ENCODE measurements around the gene MYF6.

MYF6 gene

GRCh38 chr12:80708259-80708974 lies 983 bp downstream of the MYF6 start:
- peak; percentile 5 for DNase-seq

DNA sequence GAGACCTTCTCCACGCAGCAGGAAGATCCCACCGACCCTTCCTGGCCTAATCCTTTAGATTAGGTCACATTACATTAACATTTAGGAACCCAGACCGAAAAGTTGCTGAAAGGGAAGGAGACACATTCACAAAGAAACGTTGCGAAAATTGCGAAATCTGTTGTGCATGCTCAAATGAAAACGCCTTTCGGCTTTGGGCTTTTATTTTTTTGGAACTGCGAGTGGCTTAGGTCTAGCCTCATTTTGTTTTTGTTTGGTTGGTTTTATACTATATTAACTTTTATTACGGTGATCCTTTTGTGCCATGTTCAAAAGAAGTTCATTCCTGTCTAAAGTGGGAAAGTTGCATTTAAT lies 1.5 kb downstream of the MYF6 start:
- peak; percentile 5 for DNase-seq

- DNase-seq: no peak
Observed at GRCh38 chr12:80709811-80710726, 2.6 kb downstream of the MYF6 start.

DNA sequence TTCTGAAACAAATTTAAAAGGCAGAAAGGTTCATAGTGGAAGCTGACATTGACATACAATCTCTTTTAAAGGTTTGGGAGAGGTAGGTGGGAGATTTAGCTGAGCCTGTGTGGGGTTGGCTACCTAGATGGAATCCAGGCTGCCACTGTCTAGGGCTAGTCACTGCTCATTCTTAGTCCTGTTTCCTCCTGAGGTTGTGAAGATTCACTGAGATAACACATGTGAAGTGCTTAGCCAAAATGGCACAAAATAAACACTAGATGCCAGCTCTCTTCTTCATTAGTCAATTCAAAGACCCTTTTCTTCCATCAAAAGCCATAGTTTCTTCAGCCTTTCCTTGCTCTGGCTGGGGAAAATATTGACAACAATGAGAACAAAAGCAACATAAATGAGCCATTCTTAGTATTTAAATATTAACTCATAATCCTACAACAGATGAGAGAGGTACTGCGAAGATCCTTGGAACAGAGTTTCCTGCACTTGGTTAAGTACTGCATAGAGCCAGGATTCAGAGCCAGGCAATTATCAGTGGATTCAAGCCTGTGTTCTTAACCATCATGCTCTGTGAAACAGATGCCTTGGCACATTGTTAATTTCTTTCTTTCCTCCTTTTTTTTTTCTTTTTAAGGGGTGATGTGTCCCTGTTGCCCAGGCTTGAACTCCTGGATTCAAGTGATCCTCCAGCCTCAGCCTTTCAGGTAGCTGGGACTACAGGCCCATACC lies 3.5 kb downstream of the MYF6 start:
- no peak for DNase-seq

GRCh38 chr12:80711866-80712265 lies 4.4 kb downstream of the MYF6 start:
- no peak for DNase-seq

DNA sequence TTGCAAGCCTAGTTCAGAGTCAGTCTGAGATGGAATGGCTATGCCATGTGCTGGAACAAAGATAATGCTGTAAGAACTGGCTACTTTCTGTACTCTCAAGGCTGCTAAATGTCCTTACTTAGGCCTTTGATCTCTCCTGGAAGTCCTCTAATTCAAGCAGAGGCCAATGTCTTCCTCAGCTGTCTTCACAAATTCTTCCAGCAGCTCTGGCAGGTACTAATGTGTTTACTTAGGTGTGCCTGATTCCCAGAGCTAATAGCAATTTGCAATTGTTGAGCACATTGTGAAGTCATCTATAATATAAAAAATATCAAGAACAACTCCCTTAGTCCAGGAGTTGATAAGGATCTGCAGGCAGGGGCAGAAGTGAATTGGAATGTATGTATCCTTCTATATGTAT lies 5.4 kb downstream of the MYF6 start:
- DNase-seq: no peak

DNA sequence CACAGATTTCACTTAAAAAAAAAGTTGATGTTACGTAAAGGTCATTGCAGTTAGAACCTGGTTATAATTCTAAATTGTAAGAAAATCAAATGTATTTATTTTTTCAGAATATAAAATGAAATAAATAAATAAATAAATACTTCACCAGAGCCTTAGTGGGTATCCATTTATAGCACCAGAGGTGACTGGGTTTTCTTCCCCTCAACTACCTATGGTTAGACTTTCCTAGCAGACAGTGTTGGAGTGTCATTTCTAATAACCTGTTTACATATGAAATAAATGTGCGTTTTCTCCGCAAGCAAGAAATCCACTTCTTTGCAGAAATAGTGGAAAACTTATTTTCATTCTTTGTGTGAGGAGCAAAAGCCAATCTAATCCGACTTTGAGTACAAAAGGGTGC lies 6.0 kb downstream of the MYF6 start:
- DNase-seq: no peak

- DNase-seq: no peak
Observed at GRCh38 chr12:80714055-80714454, 6.6 kb downstream of the MYF6 start.

DNA sequence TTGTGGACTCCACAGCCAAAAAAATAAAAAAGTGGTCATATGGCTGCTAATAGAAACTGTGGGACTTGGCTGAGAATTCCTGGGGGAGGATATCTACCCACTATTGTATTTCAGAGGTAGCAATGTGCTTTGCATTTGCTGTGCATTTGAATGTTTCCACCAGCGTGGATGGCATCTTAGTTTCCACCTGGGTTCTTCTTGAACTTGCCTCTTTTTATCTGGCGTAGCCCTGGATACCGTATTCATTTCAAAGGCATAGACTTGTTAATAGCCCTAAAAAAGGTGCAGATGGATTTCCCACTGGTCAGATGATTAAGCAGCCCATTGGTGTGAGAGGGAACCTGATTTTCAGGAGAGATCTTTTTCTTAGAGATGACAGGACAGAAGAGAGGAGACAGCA lies 7.4 kb downstream of the MYF6 start:
- no peak for DNase-seq

DNA sequence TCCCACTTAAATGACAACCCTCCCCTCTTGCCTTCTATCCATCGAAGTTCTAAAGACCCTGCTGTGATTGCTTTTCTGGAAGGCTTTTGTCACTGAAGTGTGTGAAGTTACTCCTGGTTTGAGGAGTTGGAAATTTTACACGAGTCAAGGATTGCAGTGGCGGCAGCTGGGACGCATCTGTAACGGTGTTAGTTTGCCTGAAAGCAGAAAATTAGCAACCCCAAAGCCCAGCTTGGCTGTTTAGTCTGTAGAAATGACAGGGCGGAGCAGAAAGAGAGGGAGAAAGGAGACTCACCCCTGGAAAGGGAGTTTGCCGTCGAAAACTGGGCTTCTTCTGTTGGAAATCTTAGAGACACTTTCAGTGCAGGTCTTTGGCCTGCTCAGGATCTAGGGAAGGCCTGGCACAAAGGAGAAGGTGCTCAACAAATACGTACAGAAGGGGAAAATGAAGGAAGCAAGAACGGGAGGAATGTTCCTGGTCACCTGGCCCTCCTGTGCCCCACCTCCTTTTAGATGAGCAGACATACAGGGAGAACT lies 8.3 kb downstream of the MYF6 start:
- DNase-seq: no peak

DNA sequence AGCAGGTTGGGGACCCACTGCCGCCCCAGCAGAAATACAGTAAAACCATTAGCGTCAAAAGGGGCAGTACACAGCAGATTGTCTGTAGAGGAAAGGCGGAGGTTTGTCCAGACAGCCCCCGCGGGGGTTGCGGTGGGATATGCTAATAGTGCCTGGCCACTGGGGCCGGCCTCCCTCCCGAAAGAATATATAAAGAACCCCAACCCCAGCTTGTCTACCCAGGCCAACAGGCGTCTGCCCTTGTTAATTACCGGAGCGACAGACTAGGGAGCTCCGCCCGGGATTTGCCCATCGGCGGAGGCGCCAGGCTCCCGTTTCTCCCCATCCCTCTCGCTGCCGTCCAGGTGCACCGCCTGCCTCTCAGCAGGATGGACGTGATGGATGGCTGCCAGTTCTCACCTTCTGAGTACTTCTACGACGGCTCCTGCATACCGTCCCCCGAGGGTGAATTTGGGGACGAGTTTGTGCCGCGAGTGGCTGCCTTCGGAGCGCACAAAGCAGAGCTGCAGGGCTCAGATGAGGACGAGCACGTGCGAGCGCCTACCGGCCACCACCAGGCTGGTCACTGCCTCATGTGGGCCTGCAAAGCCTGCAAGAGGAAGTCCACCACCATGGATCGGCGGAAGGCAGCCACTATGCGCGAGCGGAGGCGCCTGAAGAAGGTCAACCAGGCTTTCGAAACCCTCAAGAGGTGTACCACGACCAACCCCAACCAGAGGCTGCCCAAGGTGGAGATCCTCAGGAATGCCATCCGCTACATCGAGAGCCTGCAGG lies 9.4 kb downstream of the MYF6 start, which contains the start of gene MYF5:
MYF5 (plus strand) TSS at position 217 of the 774 bp plus-strand sequence; CDS start at position 369, 152 bp downstream.
- no peak for DNase-seq

DNA sequence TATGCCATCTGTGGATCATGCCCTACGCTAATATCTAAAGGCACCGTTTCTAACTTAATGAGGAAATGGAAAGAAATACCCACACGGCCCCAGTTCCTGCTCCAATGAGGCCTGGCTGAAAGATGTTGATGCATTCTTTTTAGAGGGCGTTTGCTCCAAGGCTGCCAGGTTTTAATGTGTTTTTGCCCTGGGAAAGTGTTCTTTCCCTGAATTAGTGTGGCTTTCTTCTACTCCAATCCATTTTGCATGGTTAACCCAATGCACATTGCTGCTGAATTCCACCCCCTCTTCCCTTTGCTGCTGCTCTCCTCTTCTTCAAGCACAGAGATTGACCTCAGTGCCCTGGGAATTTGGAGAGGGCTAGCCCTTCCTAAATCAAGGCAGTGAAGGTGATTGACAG lies 10.4 kb downstream of the MYF6 start:
- DNase-seq: no peak

- DNase-seq: no peak
Observed at GRCh38 chr12:80720516-80720915, 13.1 kb downstream of the MYF6 start.

DNA sequence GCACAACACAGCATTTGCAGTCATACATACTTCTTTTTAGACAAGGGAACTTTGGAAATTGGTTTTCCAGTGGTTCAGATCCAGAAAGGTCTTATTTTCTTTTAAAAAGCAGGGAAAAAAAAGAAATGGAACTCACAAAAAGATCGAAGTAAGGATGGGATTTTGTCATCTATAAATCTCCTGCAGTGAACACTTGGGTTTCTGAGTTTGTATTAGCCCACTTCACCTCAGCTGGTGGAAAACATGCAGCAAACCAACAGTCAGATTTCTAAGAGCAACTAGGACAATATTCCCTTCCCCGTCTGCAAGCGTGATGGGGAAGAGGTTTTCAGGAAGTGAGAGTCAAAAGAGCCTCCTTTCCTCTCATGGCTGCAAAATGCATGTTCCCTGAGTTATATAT lies 13.9 kb downstream of the MYF6 start:
- peak; percentile 38 for DNase-seq

DNA sequence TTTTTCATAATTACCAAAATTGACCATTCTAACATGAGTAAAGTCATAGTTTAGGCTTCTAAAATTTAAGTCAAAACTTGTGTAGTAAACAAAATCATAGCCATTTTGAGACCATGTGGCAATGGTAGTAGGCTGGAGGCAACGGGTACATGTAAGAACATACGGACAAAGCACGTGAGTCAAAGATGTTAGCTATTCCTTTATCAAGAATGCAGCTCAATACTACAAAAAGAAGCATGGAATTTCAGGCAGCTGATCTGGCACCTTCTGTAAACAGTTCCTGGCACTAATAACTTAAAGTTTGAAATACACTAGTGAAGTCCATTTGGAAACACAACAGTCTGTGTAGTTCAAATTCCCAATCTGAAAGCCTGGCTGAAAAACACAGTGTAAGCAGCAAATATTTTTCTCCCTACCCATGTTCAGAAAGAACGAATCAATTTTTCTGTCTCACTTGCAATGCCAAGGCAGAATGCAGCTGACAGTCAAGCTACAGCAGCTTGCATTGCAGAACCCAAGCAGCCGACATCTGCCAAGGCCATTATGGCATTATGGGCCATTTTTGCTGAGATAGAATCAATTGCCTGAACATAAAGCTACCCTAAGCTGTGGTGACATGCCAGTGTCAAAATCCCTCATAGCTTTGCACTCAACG lies 38.5 kb downstream of the MYF6 start:
- no peak for DNase-seq

DNA sequence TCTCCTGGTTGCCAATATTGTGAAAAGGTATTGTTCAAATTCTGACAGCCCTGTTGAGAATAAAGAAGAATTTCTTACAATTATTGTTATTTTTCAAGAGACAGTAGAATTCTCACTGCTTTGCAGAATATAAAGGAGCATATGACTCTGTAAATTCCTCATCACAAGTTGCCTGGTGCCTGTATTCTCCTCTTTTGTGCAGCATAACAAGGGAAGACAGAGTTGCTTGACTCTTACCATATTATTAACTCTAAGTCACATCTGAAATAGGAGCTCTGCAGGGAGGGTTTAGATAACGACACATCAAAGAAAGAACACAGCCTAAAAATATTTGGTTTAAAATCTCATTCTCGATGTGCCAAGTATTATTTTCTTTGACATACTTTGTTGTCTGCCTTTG lies 40.4 kb downstream of the MYF6 start:
- DNase-seq: no peak

- no peak for DNase-seq
Observed at GRCh38 chr12:80749456-80749855, 42.0 kb downstream of the MYF6 start.

- DNase-seq: no peak
Observed at GRCh38 chr12:80752464-80752863, 45.0 kb downstream of the MYF6 start.

DNA sequence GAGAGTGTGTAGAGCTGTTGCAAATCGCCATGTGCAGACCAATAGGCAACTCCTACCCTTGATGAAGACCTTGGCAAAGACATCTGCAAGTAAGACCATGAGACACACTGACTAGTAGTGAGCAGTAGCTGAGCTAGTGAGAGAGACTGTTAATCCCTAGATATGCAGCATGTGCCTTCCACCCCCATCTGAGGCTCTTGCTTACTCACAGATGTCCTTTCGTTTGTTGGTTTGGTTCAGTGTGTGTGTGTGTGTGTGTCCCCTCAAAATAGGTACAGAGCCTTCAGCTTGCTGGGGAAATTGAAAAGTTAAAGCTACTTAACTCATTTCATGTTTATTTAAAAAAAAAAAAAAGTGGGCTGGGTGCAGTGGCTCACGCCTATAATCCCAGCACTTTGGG lies 46.8 kb downstream of the MYF6 start:
- DNase-seq: no peak

GRCh38 chr12:80756875-80757274 lies 49.4 kb downstream of the MYF6 start:
- no peak for DNase-seq
